NCI-H460 (cell line): Measurements from ENCODE around the gene NPIPB8. TPM values are rescaled to one million over a fixed set of nuclear protein-coding genes. Genes with fewer than 3 reads are reported as not detected.
"Not testable (repeated sequence)": the region's sequence is repeated elsewhere in the genome, so short reads cannot be mapped to it uniquely, and the experiment has no call there.

Experiments
- DNase-seq: peaks from one replicate; pipeline ENCODE4 v3.0.0-alpha.2; 2016; ENCODE audit warnings: low read depth; ENCODE audit errors: extremely low read depth
- total RNA-seq: library from RNA; depleted of rRNA; stranded (reverse); fragments of >200 nt; shearing (Covaris generic); gene quantifications from 2 replicates; pipeline ENCODE4 v1.2.3, GENCODE V29; 2014

Gene NPIPB8
- total RNA-seq, 1 experiment from 2014 or later = not detected

DNA sequence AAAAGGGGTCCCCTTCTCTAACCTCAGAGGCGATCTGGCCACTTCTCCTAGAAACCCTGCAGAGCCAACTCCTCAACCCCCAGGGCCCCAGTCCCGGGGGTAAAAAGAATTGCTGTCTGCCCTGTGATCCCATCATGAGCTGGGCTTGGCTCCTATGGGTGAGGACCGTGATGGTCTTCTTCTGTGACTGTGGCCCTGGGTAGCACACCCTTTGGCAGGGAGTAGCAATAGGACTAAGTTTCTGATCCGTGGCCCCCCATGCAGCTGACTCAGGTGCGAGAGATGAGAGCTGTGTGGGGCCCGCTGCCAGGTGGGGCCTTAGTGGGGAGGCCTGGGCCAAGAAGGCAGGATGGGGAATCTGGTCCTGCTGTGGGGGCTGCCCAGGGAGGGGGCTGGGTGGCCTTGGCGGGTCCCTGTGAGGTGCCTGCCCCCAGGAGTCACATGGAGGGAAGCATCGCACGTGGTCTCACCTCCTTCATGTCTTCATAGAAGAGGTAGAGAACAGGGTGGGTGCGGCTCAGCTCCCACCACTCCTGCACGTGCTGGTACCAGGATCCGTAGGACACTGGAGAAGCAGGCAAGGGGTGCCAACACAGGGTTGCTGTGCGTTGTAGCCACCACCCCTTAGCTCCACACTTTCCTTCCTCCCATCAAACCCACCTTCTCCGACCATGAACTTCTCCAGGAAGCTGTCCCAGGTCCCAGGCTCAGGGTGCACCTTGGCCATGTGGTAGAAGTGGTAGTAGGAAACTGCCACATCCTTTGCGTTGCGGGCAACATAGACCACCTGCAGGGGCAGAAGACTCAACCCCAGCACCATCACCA, 31.4 kb upstream of the NPIPB8 start:
- no peak for DNase-seq

DNA sequence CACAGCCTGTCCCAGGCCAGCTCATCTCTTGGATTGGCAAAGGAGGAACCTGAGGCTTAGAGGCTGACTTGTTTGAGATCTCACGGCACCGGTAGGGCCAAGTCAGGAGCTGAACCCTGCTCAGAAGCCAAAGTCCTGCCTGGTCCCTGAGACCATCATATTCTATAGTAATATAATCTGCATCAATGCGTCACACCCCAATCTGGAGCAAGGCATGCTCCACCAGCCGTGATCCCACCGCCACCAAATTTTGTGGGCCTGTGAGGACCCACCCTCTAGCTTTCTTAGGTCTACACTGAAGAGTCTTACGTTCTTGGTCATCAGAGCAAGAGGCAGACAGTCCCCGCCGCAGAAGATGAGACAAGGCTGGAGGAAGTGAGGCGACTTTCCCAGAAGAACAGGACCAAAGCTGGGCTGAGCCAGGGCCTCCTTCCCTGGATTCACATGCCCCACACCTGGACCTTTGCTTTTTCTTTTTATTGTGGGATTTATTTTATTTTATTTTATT, 30.7 kb upstream of the NPIPB8 start:
- DNase-seq = no peak

DNA sequence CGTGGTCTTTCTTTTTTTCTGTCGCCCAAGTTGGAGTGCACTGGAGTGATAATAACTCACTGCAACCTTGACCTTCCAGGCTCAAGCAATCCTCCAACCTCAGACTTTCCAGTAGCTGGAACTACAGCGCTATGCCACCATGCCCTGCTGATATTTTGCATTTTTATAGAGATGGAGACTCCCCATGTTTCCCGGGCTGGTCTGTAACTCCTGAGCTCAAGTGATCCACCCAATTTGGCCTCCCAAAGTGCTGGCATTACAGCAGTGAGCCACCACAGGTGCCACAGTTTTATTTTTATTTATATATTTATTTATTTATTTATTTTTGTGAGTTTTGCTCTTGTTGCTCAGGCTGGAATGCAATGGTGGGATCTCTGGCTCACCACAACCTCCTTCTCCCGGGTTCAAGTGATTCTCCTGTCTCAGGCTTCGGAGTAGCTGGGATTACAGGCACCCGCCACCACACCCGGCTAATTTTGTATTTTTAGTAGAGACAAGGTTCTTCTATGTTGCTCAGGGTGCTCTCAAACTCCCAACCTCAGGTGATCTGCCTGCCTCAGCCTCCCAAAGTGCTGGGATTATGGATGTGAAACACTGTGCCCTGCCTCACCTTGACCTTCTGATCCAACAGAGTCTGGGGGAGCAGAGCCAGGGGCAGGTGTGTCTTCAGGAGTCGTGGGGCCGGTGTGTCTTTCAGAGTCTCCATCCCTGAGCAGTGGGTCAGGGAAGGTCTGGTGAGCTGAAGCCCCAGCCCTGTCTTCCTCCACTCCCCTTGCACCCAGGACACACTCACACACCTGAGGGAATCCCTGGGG, 30.0 kb upstream of the NPIPB8 start:
- not testable (repeated sequence) for DNase-seq

DNA sequence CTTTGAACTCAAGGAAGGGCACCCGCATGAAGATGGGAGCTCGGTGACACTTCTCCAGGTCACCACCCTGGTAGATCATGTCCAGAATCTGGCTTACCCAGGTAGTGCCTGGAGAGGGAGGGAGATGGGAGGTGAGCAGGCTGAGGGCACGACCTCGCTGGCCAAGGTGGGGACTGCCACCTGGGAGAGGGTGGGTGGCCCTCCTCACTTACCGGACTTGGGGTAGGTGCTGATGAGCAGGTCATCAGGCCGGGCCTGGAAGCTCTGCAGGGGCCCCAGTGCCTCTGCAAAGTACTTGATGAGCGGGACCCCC, 29.4 kb upstream of the NPIPB8 start:
- DNase-seq = not testable (repeated sequence)

DNA sequence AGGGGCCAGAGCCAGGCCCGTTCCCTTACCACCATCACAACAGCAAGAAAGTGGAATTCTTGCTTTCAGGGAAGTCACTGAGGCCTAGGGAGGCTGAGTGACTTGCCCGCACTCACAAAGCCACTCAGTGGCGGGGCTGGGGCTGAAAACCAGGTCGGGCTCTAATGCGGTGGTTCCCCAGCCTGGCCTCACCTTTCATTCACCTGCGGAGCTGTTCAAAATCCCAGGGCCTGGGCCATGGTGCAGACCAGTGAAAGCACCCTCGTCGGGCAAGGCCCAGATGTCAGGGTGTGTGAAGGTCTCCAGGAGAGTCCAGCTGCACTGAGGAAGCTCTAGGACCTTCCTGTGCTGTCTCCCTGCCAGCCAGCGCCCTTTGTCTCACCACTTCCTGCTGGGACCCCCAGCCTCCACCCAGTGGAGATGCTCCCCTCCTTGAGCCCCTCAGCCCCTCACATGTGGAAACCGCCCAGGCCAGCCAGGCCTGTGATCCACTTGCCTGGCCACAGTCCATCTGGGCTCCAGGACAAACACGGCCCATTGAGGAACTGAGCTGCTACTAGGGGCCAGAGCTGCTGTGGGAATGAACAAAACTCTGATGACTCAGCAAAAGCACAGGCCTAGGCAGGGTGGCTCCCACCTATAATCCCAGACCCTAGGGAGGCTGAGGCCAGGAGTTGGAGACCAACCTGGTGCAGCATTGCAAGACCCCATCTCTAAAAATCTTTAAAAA, 28.8 kb upstream of the NPIPB8 start:
- DNase-seq = not testable (repeated sequence)

DNA sequence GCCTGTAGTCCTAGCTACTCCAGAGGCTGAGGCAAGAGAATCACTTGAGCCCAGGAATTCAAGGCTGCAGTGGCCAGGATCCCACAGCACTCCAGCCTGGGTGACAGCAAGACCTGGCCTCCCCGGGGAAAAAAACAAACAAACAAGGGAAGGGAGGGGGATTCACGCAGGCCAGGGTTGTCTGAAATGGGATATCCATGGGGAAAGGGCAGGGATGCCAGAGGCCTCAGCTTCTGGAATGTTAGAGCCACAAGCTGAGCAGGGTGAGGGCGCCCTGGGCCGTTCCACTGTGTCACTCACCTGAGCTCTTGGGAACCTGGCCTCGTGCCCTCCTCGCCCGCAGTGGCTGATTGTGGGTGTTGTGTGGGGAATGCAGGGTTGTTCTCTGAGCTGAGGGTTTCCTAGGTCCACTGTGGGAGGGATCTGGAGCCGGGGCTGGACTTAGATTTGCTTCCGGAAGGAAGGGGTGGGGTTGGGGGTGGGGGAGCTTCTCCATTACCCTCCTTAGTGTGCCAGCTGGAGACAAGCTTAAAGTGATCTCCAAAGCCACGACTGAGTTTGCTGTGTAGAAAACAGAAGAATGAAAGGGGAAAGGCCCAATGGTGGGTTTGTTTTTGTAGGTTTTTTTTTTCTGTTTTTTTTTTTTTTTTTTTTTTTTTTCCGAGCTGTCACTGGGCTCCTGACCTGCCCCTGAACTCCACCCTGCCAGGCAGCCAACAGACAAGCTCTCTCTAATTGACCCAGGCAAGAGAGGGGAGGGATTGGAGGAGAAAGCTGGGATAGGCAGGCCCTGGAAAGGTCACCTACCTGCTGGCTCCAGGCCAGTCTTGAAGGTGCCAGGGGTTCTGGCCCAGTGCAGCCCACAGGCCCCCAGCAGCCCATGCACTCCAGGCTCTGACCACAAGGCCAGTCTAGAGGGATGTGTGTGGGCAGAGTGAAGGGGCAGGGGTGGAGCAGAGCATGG, 28.0 kb upstream of the NPIPB8 start, which contains the start of gene SULT1A1:
TSS of gene SULT1A1 (minus strand) at position 414 of the 964 bp plus-strand sequence. CDS start 1,189 bp downstream, outside the sequence.
- DNase-seq = no peak

DNA sequence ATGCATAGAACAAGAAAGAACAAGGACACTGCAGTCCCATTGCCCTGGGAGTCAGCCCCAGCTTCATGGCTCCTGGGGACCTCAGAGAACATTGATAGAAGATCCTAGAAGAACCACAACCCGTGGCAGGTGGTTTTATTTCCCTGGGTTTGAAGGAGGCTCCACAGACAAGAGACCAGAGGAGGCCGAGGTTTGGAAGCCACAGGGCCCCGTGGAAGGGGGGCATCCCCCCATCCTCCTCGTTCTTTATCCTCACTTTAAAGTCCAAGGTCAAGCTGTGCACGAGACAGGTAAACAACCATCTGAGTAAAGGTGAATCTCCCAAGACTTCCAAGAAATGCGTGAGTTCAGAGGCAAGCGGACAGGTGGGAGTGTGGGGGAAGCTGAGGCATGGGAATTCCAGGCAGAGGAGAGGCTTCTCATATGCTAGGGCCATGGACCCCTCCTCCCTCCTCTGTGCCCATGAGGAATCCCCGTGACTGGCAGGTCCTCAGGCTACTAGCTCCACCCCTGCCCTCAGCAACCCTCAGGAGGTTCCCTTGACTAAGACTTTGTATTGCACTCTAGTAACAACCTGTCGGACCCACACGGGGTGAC, 27.2 kb upstream of the NPIPB8 start:
- no peak for DNase-seq

DNA sequence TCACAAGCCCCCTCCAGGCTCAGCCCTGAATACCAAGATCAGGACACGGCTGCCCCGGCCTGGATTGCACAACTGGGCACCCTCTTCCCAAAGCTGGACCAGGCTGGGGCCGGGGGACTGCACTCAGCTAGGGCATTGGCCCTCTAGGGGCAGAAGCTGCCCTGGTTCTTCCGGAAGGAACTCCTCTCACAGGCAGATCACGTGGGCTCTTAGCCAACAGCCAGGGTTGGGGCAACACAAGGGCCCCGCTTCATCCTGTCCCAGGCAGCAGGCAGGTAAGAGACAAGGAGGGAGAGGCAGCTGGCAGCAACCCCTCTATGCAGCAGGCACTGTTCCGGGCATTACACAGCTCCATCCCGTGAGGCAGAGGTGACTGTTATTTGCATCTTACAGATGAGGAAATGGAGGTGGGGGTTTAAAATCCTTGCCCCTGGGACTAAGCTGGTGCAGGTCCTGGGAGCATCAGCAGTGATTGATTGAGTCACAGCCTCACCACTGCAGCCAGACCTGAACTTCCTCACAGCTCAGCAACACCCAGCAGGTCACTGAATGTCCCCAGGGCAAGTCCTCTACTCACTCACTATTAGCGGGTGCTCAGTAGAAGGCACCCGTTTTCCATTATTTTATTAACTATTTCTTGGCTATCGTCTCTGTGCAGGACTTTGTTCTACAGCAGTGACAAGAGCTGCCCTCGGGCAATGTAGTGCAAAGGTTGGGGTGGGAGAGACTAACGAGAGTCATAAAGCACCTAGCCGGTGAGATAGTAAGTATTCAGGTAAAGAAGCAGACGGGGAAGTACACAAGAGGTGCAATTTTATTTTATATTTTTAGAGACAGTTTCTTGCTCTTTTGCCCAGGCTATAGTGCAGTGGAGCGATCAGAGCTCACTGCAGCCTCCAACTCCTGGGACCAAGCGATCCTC, 25.2 kb upstream of the NPIPB8 start:
- DNase-seq = not testable (repeated sequence)

DNA sequence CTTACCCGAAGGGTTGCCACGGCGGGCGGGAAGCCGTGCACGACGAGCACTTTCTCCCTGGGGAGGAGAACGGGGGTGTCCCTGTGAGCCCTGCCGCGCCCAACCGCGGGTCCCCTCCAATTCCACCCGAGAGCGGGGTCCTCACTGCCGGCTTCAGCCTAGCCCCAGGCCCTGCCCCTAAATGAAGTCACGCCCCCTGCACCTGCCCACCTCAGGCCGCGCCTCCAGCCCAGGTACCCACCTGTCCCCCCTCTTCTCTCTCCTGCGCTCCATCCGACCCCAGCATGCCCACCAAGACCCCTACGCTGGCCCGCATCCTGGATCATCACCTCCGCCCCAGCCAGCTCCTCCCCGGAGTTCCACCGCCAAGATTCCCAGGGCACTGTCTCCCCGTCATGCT, 24.0 kb upstream of the NPIPB8 start:
- not testable (repeated sequence) for DNase-seq

DNA sequence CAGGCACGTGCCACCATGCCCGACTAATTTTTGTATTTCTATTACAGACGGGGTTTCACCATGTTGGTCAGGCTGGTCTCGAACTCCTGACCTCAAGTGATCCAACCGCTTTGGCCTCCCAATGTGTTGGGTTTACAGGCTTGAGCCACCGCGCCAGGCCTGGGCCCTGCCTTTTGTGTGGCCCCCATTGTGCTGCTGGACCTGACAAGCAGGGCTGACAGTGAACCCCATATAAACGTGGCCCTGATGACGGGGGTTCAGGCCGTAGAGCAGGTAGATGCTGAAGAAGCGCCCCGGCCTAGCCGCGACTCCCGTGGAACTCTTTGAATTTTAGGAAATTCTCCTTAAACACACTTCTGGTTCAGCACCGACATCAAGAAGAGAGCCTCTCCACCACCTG, 23.3 kb upstream of the NPIPB8 start:
- not testable (repeated sequence) for DNase-seq

DNA sequence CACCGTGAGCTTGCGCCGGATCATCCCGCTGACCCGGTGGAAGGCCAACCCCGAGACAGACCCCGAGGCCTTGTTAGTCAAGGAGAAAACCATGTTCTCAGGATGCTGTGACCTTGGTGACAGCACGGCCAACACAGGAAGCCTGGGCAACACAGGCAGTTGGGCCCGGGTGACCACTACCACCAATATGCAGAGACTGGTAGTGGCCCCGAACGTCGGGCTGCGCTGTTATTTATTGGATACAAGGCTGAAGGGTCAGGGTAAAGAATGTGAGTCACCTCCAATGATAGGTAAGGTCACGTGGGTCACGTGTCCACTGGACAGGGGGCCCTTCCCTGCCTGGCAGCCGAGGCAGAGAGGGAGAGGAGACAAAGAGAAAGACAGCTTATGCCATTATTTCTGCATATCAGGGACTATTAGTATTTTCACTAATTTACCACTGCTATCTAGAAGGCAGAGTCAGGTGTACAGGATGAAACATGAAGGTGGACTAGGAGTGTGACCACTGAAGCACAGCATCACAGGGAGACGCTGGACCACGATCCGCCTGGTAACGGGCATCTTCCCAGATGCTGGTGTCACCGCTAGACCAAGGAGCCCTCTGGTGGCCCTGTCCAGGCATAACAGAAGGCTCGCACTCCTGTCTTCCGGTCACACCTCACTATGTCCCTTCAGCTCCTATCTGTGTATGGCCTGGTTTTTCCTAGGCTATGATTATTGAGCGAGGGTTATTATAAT, 22.2 kb upstream of the NPIPB8 start:
- peak; percentile 35 for DNase-seq

DNA sequence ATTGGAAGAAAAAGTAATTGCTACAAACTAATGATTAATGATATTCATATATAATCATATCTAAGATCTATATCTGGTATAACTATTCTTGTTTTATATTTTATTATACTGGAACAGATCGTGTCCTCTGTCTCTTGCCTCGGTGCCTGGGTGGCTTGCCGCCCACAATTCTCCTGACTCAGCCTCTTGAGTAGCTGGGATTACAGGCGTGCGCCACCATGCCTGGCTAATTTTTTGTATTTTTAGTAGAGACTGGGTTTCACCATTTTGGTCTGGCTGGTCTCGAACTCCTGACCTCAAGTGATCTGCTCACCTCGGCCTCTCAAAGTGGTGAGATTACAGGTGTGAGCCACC, 21.7 kb upstream of the NPIPB8 start:
- DNase-seq = not testable (repeated sequence)

DNA sequence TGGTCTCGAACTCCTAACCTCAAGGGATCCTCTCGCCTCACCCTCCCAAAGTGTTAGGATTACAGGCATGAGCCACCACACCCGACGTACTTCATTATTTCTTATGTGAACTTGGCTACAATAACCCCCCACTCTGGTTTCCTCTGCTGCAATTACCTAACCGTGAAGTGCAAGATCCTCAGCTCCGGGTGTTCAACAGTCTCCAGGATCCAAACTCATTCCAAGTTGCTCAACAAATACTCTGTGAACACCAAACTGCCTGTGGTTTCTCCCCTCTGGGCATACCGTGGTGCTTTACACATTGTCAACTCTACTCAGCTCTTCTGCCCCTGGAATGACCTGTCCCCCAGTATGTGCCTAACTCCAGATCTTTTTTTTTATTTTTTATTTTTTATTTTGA, 21.2 kb upstream of the NPIPB8 start:
- no peak for DNase-seq

DNA sequence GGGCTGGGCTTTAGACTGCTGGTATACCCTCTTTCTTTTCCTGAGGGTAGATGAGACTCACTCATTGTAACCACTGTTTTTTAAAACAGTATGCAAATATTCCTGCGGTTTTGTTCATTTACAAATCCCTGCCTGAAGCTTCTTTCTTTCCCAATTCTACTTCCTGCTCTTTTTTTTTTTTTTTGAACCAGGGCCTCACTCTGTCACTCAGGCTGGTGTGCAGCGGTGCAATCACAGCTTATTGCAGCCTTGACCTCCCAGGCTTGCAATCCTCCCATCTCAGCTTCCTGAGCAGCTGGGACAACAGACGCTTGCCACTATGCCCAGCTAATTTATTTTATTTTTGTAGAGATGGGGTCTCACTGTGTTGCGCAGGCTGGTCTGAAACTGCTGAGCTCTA, 20.0 kb upstream of the NPIPB8 start:
- no peak for DNase-seq

DNA sequence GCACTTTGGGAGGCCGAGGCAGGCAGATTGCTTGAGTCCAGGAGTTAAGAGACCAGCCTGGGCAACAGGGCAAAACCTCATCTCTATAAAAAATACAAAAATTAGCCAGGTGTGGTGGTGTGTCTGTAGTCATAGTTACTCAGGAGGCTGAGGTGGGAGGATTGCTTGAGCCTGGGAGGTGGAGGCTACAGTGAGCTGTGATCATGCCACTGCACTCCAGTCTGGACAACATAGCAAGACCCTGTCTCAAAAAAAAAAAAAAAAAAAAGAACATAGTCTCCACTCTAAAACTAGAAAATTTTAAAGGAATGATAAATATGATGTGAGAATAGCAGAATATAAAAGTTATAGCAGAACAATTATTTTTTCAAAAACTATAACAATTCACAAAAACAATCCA, 17.5 kb upstream of the NPIPB8 start:
- DNase-seq = not testable (repeated sequence)

DNA sequence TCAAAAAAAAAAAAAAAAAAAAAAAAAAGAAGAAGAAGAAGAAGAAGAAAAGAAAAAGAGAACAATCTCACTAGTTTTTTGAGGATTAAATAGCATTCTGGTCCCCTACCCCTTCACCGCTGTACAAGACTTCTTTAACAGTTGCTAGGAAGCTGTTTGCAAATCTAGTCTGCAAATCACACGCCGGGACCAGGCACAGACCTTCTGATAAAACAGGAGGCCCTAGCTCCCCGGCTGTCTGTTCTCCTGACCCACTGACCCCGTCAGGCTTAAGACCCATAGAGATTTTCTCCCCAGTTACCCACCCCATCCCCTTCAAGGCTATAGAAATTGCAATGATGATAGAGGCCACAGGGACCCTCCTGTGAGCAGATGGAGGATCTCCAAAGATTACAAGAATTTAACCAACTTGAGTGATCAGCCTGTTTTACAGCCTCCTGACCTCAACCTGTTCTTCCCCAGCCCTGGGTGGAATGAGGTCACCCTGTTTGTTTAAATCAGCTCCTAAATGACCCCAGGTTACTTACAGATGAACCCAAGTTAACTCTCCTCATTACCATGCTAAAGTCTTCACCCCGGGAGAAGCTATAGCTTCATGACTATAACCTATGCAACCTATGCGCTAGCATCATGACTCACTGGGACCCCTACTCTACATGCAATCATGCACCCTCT, 16.2 kb upstream of the NPIPB8 start:
- no peak for DNase-seq

DNA sequence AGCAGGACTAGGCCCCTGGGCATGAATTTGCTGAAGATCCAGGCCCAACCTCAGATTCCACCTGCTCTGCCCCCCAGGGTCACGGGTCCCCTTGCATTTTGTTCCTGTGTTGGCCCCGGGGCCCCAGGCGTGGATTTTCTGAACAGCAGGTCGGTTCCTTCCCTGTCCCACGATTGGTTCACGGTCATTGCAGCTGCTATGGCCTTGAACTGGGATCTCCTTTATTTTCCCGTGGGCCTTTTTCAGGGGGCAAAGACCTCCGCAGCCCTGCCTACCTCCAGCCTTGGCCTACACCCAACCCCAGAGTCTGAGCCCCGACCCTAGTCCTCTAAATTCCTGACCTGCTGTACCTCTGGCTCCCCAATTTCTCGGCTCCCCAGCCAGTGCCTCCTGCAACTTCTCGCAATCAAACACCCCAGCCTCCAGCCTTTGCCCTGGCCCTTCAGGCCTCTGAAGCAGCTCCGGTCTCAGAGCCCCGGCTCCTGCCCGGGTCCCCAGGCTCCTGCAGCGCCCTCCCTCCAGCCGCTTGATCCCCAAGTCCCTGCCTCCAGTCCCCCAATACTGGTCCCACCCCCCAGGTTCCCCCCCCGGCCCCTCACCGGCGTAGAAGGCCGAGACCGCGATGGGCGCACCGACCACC, 15.2 kb upstream of the NPIPB8 start:
- not testable (repeated sequence) for DNase-seq
